ENCODE results near the gene EIF2B2. TPM values are rescaled to one million over a fixed set of nuclear protein-coding genes. Genes with fewer than 3 reads are reported as not detected.

Gene EIF2B2
- total RNA-seq, 2 experiments from 2014 or later = 47.9 to 54.0 TPM

GRCh38 chr14:74962493-74962892 lies 40.2 kb upstream of the EIF2B2 start:
- no peak for DNase-seq
- no peak for ATAC-seq
- H3K27me3 Mint-ChIP-seq = peaks cover 24% of the 10 kb centered on the region
- no peaks in the 10 kb centered on the region for H3K36me3 Mint-ChIP-seq
- H3K4me3 Mint-ChIP-seq = no peak overlapping the region
- no peaks in the 10 kb centered on the region for H3K9me3 Mint-ChIP-seq (ENCODE audit: low read depth)
- peaks cover 5% of the 10 kb centered on the region for H3K4me1 Mint-ChIP-seq
- CTCF ChIA-PET = interaction anchor here (1.6 kb wide), 1 partner anchor 57 kb away, joined by 7 read pairs; no protein-coding TSS in a partner anchor
- H3K27ac Mint-ChIP-seq = no peak overlapping the region

- no peak for DNase-seq
- Mint-ChIP-seq H3K4me1 (peaks cover 5% of the 10 kb centered on the region), H3K9me3 (ENCODE audit: low read depth) (no peaks in the 10 kb centered on the region), H3K27me3 (peaks cover 28% of the 10 kb centered on the region), H3K36me3 (no peaks in the 10 kb centered on the region), H3K4me3 (no peak overlapping the region), H3K27ac (no peak overlapping the region)
- no peak for ATAC-seq
- CTCF ChIA-PET = interaction anchor here (1.0 to 1.6 kb wide), 2 partner anchors 12 to 58 kb away, joined by 3 to 7 read pairs; no protein-coding TSS in a partner anchor
These were observed 39.5 kb upstream of the EIF2B2 start for GRCh38 chr14:74963178-74963704.

GRCh38 chr14:74963705-74964271 lies 38.9 kb upstream of the EIF2B2 start:
- peaks cover 5% of the 10 kb centered on the region for H3K4me1 Mint-ChIP-seq
- no peak overlapping the region for H3K4me3 Mint-ChIP-seq
- no peaks in the 10 kb centered on the region for H3K36me3 Mint-ChIP-seq
- H3K9me3 Mint-ChIP-seq (ENCODE audit: low read depth) = no peaks in the 10 kb centered on the region
- peak; percentile 23 for ATAC-seq
- H3K27ac Mint-ChIP-seq = no peak overlapping the region
- DNase-seq = no peak
- CTCF ChIA-PET = interaction anchor here (1.0 to 2.1 kb wide), 4 partner anchors 9 to 334 kb away, joined by 3 to 13 read pairs (median 4); no protein-coding TSS in a partner anchor
- H3K27me3 Mint-ChIP-seq = peaks cover 29% of the 10 kb centered on the region

GRCh38 chr14:74964787-74965485 lies 37.8 kb upstream of the EIF2B2 start:
- CTCF ChIA-PET = interaction anchor here (1.3 to 2.7 kb wide), 6 partner anchors 8 to 333 kb away, joined by 3 to 13 read pairs (median 4); no protein-coding TSS in a partner anchor
- DNase-seq (no peak), ATAC-seq (no peak)
- Mint-ChIP-seq H3K4me1 (peaks cover 5% of the 10 kb centered on the region), H3K9me3 (ENCODE audit: low read depth) (no peaks in the 10 kb centered on the region), H3K27ac (no peak overlapping the region), H3K4me3 (no peak overlapping the region), H3K36me3 (no peaks in the 10 kb centered on the region), H3K27me3 (peaks cover 32% of the 10 kb centered on the region)

- Mint-ChIP-seq H3K36me3 (no peaks in the 10 kb centered on the region), H3K27ac (no peak overlapping the region), H3K9me3 (ENCODE audit: low read depth) (no peaks in the 10 kb centered on the region), H3K27me3 (peaks cover 32% of the 10 kb centered on the region), H3K4me1 (peaks cover 5% of the 10 kb centered on the region), H3K4me3 (no peak overlapping the region)
- CTCF ChIA-PET = interaction anchor here (1.4 to 2.7 kb wide), 4 partner anchors 20 to 123 kb away, joined by 3 to 13 read pairs (median 8); no protein-coding TSS in a partner anchor
- DNase-seq (no peak), ATAC-seq (no peak)
These were observed 37.1 kb upstream of the EIF2B2 start for GRCh38 chr14:74965486-74966153.

GRCh38 chr14:74968811-74969210 lies 33.9 kb upstream of the EIF2B2 start:
- Mint-ChIP-seq H3K36me3 (no peaks in the 10 kb centered on the region), H3K27ac (no peak overlapping the region), H3K27me3 (peaks cover 28% of the 10 kb centered on the region), H3K4me1 (peaks cover 5% of the 10 kb centered on the region), H3K4me3 (no peak overlapping the region), H3K9me3 (ENCODE audit: low read depth) (no peaks in the 10 kb centered on the region)
- ATAC-seq (no peak), DNase-seq (no peak)
- CTCF ChIA-PET = interaction anchor here (1.0 to 1.2 kb wide), 2 partner anchors 27 to 108 kb away, joined by 3 to 4 read pairs; no protein-coding TSS in a partner anchor

GRCh38 chr14:74973003-74973653 lies 29.6 kb upstream of the EIF2B2 start:
- DNase-seq (peak; percentile 72), ATAC-seq (peak; percentile 94)
- peaks cover 9% of the 10 kb centered on the region for H3K4me1 Mint-ChIP-seq
- no peaks in the 10 kb centered on the region for H3K9me3 Mint-ChIP-seq (ENCODE audit: low read depth)
- no peak overlapping the region for H3K4me3 Mint-ChIP-seq
- H3K36me3 Mint-ChIP-seq = no peaks in the 10 kb centered on the region
- peaks cover 4% of the 10 kb centered on the region for H3K27me3 Mint-ChIP-seq
- CTCF ChIA-PET = interaction anchor here (1.0 to 3.9 kb wide), 3 partner anchors 9 to 32 kb away, joined by 3 to 20 read pairs (median 4); no protein-coding TSS in a partner anchor
- H3K27ac Mint-ChIP-seq = no peak overlapping the region

- Mint-ChIP-seq H3K4me1 (peaks cover 9% of the 10 kb centered on the region), H3K4me3 (no peak overlapping the region), H3K9me3 (ENCODE audit: low read depth) (no peaks in the 10 kb centered on the region), H3K36me3 (no peaks in the 10 kb centered on the region), H3K27me3 (peaks cover 2% of the 10 kb centered on the region), H3K27ac (no peak overlapping the region)
- no peak for DNase-seq
- no peak for ATAC-seq
- CTCF ChIA-PET = interaction anchor here (1.0 to 3.9 kb wide), 3 partner anchors 10 to 32 kb away, joined by 3 to 20 read pairs (median 4); no protein-coding TSS in a partner anchor
These were observed 28.8 kb upstream of the EIF2B2 start for GRCh38 chr14:74973905-74974363.

GRCh38 chr14:74974364-74975058 lies 28.2 kb upstream of the EIF2B2 start:
- DNase-seq = no peak
- CTCF ChIA-PET = interaction anchor here (1.0 to 3.9 kb wide), 2 partner anchors 11 to 29 kb away, joined by 3 to 20 read pairs; no protein-coding TSS in a partner anchor

GRCh38 chr14:74975059-74975810 lies 27.5 kb upstream of the EIF2B2 start:
- Mint-ChIP-seq H3K4me1 (peaks cover 9% of the 10 kb centered on the region), H3K4me3 (no peak overlapping the region), H3K27ac (no peak overlapping the region), H3K9me3 (ENCODE audit: low read depth) (no peaks in the 10 kb centered on the region), H3K36me3 (no peaks in the 10 kb centered on the region), H3K27me3 (no peaks in the 10 kb centered on the region)
- CTCF ChIA-PET = interaction anchor here (1.0 to 3.9 kb wide), 3 partner anchors 9 to 29 kb away, joined by 3 to 20 read pairs (median 3); no protein-coding TSS in a partner anchor
- no peak for DNase-seq
- no peak for ATAC-seq

More at GRCh38 chr14:74974364-74975058, 28.2 kb upstream of the EIF2B2 start:
- no peak overlapping the region for H3K27ac Mint-ChIP-seq
- no peak overlapping the region for H3K4me3 Mint-ChIP-seq
- H3K4me1 Mint-ChIP-seq = peaks cover 9% of the 10 kb centered on the region
- ATAC-seq = no peak
- H3K36me3 Mint-ChIP-seq = no peaks in the 10 kb centered on the region
- no peaks in the 10 kb centered on the region for H3K27me3 Mint-ChIP-seq
- no peaks in the 10 kb centered on the region for H3K9me3 Mint-ChIP-seq (ENCODE audit: low read depth)

- ATAC-seq (no peak), DNase-seq (no peak)
- Mint-ChIP-seq H3K27ac (no peak overlapping the region), H3K4me1 (peaks cover 11% of the 10 kb centered on the region), H3K36me3 (no peaks in the 10 kb centered on the region), H3K27me3 (no peaks in the 10 kb centered on the region), H3K4me3 (no peak overlapping the region), H3K9me3 (ENCODE audit: low read depth) (no peaks in the 10 kb centered on the region)
- CTCF ChIA-PET = interaction anchor here (1.1 to 1.5 kb wide), 2 partner anchors 8 to 92 kb away, joined by 3 read pairs; no protein-coding TSS in a partner anchor
These were observed 26.2 kb upstream of the EIF2B2 start for GRCh38 chr14:74976264-74977113.
